Gastrocnemius medialis (tissue), 4 donors: ENCODE results near the gene CHI3L2.

Source experiments
- POLR2A ChIP-seq, 2 donors: fragments of 450-650 bp; IDR thresholded peaks; one replicate each; pipeline ENCODE4 v1.6.1; 2017; ENCODE audit warnings: antibody characterized with exemption in 2 of 2, mild to moderate bottlenecking in 2 of 2, moderate library complexity in 2 of 2
- TF ChIP-seq, protein P1 (sequence below), 5 experiments: fragments of 450-650 bp in 3 of 5; fragments of 200-600 bp in 2 of 5; sonication (generic) in 2 of 5; IDR thresholded peaks in 4 of 5; conservative IDR thresholded peaks in 1 of 5; 1 replicate in 4 of 5; 2 replicates in 1 of 5; pipeline ENCODE4 v1.5.1; 2016 to 2019; ENCODE audit warnings: antibody characterized with exemption in 5 of 5, mild to moderate bottlenecking in 3 of 5, moderate library complexity in 3 of 5

DNA sequence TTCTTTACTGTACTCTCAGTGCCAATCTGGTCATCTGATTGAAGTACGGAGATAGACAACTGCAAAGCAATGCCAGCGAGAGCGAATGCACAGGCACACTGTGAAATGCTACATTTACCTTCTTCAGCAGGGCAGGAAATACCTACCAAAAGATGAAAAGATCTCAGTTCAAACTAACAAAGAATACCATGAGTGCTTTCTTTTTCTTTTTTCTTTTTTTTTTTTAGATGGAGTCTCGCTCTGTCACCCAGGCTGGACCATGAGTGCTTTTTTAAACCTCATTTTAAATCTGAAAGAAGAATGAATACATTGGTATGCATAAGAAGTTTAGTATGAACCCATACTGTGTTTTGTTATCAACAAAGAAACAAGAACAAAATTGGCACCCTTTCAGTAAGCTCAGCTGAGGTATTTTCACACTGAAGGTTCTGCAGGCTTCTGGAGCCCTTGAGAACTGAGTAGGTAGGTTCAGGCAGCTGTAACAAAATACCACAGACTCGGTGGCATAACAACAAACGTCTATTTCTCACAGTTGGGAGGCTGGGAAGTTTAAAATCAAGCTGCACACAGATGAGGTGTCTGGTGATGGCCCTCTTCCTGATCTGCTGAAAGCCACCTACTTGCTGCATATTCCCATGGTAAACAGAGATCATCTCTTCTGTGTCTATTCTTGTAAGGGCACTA, 1.7 kb upstream of the CHI3L2 start:
- TF ChIP-seq, protein P1, sequence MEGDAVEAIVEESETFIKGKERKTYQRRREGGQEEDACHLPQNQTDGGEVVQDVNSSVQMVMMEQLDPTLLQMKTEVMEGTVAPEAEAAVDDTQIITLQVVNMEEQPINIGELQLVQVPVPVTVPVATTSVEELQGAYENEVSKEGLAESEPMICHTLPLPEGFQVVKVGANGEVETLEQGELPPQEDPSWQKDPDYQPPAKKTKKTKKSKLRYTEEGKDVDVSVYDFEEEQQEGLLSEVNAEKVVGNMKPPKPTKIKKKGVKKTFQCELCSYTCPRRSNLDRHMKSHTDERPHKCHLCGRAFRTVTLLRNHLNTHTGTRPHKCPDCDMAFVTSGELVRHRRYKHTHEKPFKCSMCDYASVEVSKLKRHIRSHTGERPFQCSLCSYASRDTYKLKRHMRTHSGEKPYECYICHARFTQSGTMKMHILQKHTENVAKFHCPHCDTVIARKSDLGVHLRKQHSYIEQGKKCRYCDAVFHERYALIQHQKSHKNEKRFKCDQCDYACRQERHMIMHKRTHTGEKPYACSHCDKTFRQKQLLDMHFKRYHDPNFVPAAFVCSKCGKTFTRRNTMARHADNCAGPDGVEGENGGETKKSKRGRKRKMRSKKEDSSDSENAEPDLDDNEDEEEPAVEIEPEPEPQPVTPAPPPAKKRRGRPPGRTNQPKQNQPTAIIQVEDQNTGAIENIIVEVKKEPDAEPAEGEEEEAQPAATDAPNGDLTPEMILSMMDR (IDR thresholded peaks at IDR 0.05 in 4 of 5, conservative IDR thresholded peaks at IDR 0.05 in 1 of 5): no peak
- TF ChIP-seq POLR2A (IDR thresholded peaks at IDR 0.05): no peak
